GM23338 (cell line): Measurements from ENCODE around the gene TBRG4. TPM values are rescaled to one million over a fixed set of nuclear protein-coding genes. Genes with fewer than 3 reads are reported as not detected.

Experiments used
- ATAC-seq: fragments of 200-7000 bp; cut with Tn5 transposase; 3 replicates; pipeline ENCODE4 v1.9.1; 2020
- DNase-seq: peaks from one replicate; pipeline ENCODE4 v3.0.0-alpha.2; 2015; ENCODE audit warnings: low spot score
- H2AFZ ChIP-seq: fragments of 200-600 bp; sonication (generic); 2 replicates; pipeline ENCODE4 v1.8.0; 2016; ENCODE audit warnings: antibody characterized with exemption, mild to moderate bottlenecking, moderate library complexity
- H3F3A ChIP-seq: fragments of 200-600 bp; sonication (generic); replicated peaks from 2 replicates; pipeline ENCODE4 v1.8.0; 2017; ENCODE audit warnings: antibody characterized with exemption, mixed run types, low read depth
- H3K27ac ChIP-seq: fragments of 200-600 bp; sonication (generic); 2 replicates; pipeline ENCODE4 v1.6.1; 2016; ENCODE audit warnings: low read depth
- H3K27me3 ChIP-seq: fragments of 200-600 bp; sonication (generic); 2 replicates; pipeline ENCODE4 v1.8.0; 2016; ENCODE audit warnings: mild to moderate bottlenecking, mixed run types, moderate library complexity; ENCODE audit not compliant: insufficient read depth
- H3K36me3 ChIP-seq: fragments of 200-600 bp; sonication (generic); 2 replicates; pipeline ENCODE4 v1.8.0; 2016; ENCODE audit warnings: mild to moderate bottlenecking; ENCODE audit not compliant: insufficient read depth
- H3K4me1 ChIP-seq: fragments of 200-600 bp; sonication (generic); 2 replicates; pipeline ENCODE4 v1.8.0; 2016; ENCODE audit warnings: mild to moderate bottlenecking, moderate library complexity; ENCODE audit not compliant: insufficient read depth
- H3K4me2 ChIP-seq: fragments of 200-600 bp; sonication (generic); 2 replicates; pipeline ENCODE4 v1.7.1; 2017; ENCODE audit warnings: mixed run types
- H3K4me3 ChIP-seq: fragments of 200-600 bp; sonication (generic); 2 replicates; pipeline ENCODE4 v1.6.1; 2016; ENCODE audit warnings: mixed run types
- H3K79me2 ChIP-seq: fragments of 200-600 bp; sonication (generic); replicated peaks from 2 replicates; pipeline ENCODE4 v1.8.0; 2017; ENCODE audit warnings: mild to moderate bottlenecking; ENCODE audit not compliant: insufficient read depth
- H3K9me2 ChIP-seq: fragments of 200-600 bp; sonication (generic); 2 replicates; pipeline ENCODE4 v1.8.0; 2017; ENCODE audit not compliant: insufficient read depth
- H4K20me1 ChIP-seq: fragments of 200-600 bp; sonication (generic); replicated peaks from 2 replicates; pipeline ENCODE4 v1.8.0; 2017; ENCODE audit warnings: mild to moderate bottlenecking; ENCODE audit not compliant: insufficient read depth
- H3K27ac Mint-ChIP-seq: 2 replicates; pipeline ENCODE4 v1.8.0; 2020; ENCODE audit warnings: inconsistent platforms, mild to moderate bottlenecking, moderate library complexity, mixed read lengths
- H3K27me3 Mint-ChIP-seq: 3 replicates; pipeline ENCODE4 v1.8.0; 2022; ENCODE audit warnings: low read depth, mild to moderate bottlenecking, moderate library complexity, mixed read lengths, inconsistent platforms; ENCODE audit not compliant: insufficient read depth, poor library complexity
- H3K36me3 Mint-ChIP-seq: 3 replicates; pipeline ENCODE4 v1.8.0; 2021; ENCODE audit warnings: low read depth, mild to moderate bottlenecking, inconsistent platforms, moderate library complexity, mixed read lengths
- H3K4me1 Mint-ChIP-seq: 3 replicates; pipeline ENCODE4 v1.8.0; 2020; ENCODE audit warnings: mild to moderate bottlenecking, inconsistent platforms, mixed read lengths
- H3K4me3 Mint-ChIP-seq: 3 replicates; pipeline ENCODE4 v1.8.0; 2021; ENCODE audit warnings: moderate library complexity, mild to moderate bottlenecking, inconsistent platforms, mixed read lengths
- H3K9me3 Mint-ChIP-seq: 3 replicates; pipeline ENCODE4 v1.8.0; 2020; ENCODE audit warnings: moderate library complexity, mild to moderate bottlenecking, inconsistent platforms, mixed read lengths
- CREB1 ChIP-seq: fragments of 250-450 bp; sonication (Bioruptor Pico); IDR thresholded peaks from 2 replicates; pipeline ENCODE4 v1.5.0; 2020; ENCODE audit warnings: low read depth, mild to moderate bottlenecking, moderate library complexity
- EZH2 ChIP-seq: fragments of 200-600 bp; sonication (generic); IDR thresholded peaks from one replicate; pipeline ENCODE4 v1.8.0; 2017; ENCODE audit warnings: antibody characterized with exemption, mild to moderate bottlenecking, low read depth; ENCODE audit not compliant: unreplicated experiment
- EZH2phosphoT487 ChIP-seq: fragments of 200-600 bp; sonication (generic); IDR thresholded peaks from one replicate; pipeline ENCODE4 v1.8.1; 2018; ENCODE audit warnings: antibody characterized with exemption; ENCODE audit not compliant: unreplicated experiment
- JUNB ChIP-seq: IDR thresholded peaks from one replicate; pipeline ENCODE4 v1.6.1; 2016; ENCODE audit warnings: antibody characterized with exemption; ENCODE audit not compliant: unreplicated experiment
- POLR2AphosphoS5 ChIP-seq: IDR thresholded peaks from 2 replicates; pipeline ENCODE4 v1.6.1; 2016; ENCODE audit warnings: antibody characterized with exemption, low read depth
- ZNF114 ChIP-seq: fragments of 250-450 bp; sonication (Bioruptor Pico); IDR thresholded peaks from 2 replicates; pipeline ENCODE4 v1.5.0; 2020; ENCODE audit warnings: mild to moderate bottlenecking, moderate library complexity
- ZNF331 ChIP-seq: fragments of 250-450 bp; sonication (Bioruptor Pico); IDR thresholded peaks from 2 replicates; pipeline ENCODE4 v1.5.0; 2020; ENCODE audit warnings: low read depth, mild to moderate bottlenecking, moderate library complexity
- polyA plus RNA-seq: library from polyadenylated mRNA; unstranded; fragments of >200 nt; fragmentation: Nextera tagmentation; extraction: Ambion mirVana; gene quantifications from 2 replicates; pipeline ENCODE4 v1.2.1, GENCODE V29; 2016
- total RNA-seq: library from RNA; depleted of rRNA; stranded (reverse); fragments of >200 nt; shearing (Covaris generic); gene quantifications from 2 replicates; pipeline ENCODE4 v1.2.3, GENCODE V29; 2014
- TF ChIP-seq, protein P1 (sequence below), 2 experiments: fragments of 200-600 bp in 1 of 2; sonication (generic) in 1 of 2; conservative IDR thresholded peaks; 2 replicates each; pipeline versions ENCODE4 v1.5.1 to v1.6.1; 2016 to 2017; ENCODE audit warnings: antibody characterized with exemption in 2 of 2, low read depth in 2 of 2, mild to moderate bottlenecking in 2 of 2, moderate library complexity in 1 of 2
- TF ChIP-seq, protein P2 (sequence below): IDR thresholded peaks from one replicate; pipeline ENCODE4 v1.6.1; 2018; ENCODE audit warnings: antibody characterized with exemption; ENCODE audit not compliant: unreplicated experiment
- TF ChIP-seq, protein P3 (sequence below): IDR thresholded peaks from 2 replicates; pipeline ENCODE4 v1.6.1; 2016; ENCODE audit warnings: antibody characterized with exemption
- TF ChIP-seq, protein P4 (sequence below): fragments of 250-450 bp; sonication (Bioruptor Pico); IDR thresholded peaks from 2 replicates; pipeline ENCODE4 v1.5.0; 2020; ENCODE audit warnings: mild to moderate bottlenecking, moderate library complexity

The TBRG4 gene
- total and polyA plus RNA-seq, 2 experiments from 2014 or later, result 72.5 to 162 TPM

DNA sequence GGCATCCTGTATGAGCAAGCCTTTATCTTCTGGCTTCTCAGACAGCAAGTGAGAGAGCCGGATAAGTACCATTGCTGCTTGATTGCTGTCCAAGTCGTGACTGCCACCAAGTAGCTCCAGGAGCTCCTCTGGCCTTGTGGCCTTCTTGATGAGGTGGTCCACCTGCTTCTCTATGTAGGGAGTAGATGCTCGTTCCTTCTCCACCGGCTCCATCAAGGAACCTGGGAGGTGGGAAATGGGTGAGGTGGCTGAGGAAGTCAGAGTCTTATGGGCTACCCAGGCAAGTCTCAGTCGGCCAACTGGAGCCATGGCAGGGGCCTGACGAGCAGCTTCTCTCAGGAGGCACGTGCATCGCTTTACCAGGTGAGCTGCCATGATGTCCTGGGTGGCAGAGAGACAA is 2.6 kb downstream of the TBRG4 start (continued):
- TF ChIP-seq, protein P1, sequence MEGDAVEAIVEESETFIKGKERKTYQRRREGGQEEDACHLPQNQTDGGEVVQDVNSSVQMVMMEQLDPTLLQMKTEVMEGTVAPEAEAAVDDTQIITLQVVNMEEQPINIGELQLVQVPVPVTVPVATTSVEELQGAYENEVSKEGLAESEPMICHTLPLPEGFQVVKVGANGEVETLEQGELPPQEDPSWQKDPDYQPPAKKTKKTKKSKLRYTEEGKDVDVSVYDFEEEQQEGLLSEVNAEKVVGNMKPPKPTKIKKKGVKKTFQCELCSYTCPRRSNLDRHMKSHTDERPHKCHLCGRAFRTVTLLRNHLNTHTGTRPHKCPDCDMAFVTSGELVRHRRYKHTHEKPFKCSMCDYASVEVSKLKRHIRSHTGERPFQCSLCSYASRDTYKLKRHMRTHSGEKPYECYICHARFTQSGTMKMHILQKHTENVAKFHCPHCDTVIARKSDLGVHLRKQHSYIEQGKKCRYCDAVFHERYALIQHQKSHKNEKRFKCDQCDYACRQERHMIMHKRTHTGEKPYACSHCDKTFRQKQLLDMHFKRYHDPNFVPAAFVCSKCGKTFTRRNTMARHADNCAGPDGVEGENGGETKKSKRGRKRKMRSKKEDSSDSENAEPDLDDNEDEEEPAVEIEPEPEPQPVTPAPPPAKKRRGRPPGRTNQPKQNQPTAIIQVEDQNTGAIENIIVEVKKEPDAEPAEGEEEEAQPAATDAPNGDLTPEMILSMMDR (conservative IDR thresholded peaks at IDR 0.05; ENCODE audit: low read depth in 2 of 2), result no peak
- no peak for TF ChIP-seq ZNF114 (CRISPR knock-in tag)
- TF ChIP-seq, protein P2, sequence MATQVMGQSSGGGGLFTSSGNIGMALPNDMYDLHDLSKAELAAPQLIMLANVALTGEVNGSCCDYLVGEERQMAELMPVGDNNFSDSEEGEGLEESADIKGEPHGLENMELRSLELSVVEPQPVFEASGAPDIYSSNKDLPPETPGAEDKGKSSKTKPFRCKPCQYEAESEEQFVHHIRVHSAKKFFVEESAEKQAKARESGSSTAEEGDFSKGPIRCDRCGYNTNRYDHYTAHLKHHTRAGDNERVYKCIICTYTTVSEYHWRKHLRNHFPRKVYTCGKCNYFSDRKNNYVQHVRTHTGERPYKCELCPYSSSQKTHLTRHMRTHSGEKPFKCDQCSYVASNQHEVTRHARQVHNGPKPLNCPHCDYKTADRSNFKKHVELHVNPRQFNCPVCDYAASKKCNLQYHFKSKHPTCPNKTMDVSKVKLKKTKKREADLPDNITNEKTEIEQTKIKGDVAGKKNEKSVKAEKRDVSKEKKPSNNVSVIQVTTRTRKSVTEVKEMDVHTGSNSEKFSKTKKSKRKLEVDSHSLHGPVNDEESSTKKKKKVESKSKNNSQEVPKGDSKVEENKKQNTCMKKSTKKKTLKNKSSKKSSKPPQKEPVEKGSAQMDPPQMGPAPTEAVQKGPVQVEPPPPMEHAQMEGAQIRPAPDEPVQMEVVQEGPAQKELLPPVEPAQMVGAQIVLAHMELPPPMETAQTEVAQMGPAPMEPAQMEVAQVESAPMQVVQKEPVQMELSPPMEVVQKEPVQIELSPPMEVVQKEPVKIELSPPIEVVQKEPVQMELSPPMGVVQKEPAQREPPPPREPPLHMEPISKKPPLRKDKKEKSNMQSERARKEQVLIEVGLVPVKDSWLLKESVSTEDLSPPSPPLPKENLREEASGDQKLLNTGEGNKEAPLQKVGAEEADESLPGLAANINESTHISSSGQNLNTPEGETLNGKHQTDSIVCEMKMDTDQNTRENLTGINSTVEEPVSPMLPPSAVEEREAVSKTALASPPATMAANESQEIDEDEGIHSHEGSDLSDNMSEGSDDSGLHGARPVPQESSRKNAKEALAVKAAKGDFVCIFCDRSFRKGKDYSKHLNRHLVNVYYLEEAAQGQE, result no peak
- TF ChIP-seq ZNF331 (CRISPR knock-in tag), result no peak
- no peak for TF ChIP-seq POLR2AphosphoS5
- TF ChIP-seq, protein P3, sequence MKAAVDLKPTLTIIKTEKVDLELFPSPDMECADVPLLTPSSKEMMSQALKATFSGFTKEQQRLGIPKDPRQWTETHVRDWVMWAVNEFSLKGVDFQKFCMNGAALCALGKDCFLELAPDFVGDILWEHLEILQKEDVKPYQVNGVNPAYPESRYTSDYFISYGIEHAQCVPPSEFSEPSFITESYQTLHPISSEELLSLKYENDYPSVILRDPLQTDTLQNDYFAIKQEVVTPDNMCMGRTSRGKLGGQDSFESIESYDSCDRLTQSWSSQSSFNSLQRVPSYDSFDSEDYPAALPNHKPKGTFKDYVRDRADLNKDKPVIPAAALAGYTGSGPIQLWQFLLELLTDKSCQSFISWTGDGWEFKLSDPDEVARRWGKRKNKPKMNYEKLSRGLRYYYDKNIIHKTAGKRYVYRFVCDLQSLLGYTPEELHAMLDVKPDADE, result no peak
- TF ChIP-seq JUNB, result no peak
- no peak for TF ChIP-seq EZH2phosphoT487
- no peak for TF ChIP-seq CREB1 (CRISPR knock-in tag)

DNA sequence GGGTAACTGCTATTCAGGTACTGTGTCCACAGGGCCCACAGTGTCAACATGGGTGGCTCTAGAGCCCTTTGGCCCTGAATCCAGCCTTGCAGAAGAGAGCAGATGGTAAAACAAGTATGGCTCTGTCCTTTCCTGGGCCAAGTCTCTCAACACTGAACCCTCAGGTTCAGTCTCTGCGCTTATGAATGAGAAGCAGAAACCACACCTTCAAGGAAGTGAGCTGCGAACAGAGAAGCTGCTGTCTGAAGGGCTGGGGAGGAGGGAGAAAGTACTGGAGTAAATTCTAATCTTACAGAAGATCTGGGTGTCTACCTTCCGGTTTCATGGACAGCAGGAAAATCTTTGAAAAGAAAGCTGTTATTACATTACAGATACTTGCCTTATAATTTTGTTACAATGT is 4.1 kb downstream of the TBRG4 start:
- Mint-ChIP-seq H3K27ac (no peak overlapping the region), H3K9me3 (no peaks in the 10 kb centered on the region; the same call in 2 of the 3 replicates), H3K36me3 (peaks cover 73% of the 10 kb centered on the region), H3K4me1 (peaks cover 5% of the 10 kb centered on the region; the same call in 2 of the 3 replicates), H3K4me3 (no peak overlapping the region), H3K27me3 (peaks cover 15% of the 10 kb centered on the region)
- Histone ChIP-seq H4K20me1 (peaks cover 49% of the 10 kb centered on the region), H3K36me3 (peaks cover 57% of the 10 kb centered on the region), H3K27me3 (no peaks in the 10 kb centered on the region), H3K4me1 (peaks cover 10% of the 10 kb centered on the region; the same call in 1 of the 2 replicates), H3K79me2 (peaks cover 54% of the 10 kb centered on the region), H3K9me2 (no peaks in the 10 kb centered on the region), H3K4me3 (no peak overlapping the region), H3K27ac (no peak overlapping the region), H3F3A (0 out of 2 replicates have a peak, but pooled peaks cover 1% of the 10 kb centered on the region), H3K4me2 (no peak overlapping the region), H2AFZ (no peak overlapping the region)
- DNase-seq (no peak), ATAC-seq (no peak)
- TF ChIP-seq, protein P4, sequence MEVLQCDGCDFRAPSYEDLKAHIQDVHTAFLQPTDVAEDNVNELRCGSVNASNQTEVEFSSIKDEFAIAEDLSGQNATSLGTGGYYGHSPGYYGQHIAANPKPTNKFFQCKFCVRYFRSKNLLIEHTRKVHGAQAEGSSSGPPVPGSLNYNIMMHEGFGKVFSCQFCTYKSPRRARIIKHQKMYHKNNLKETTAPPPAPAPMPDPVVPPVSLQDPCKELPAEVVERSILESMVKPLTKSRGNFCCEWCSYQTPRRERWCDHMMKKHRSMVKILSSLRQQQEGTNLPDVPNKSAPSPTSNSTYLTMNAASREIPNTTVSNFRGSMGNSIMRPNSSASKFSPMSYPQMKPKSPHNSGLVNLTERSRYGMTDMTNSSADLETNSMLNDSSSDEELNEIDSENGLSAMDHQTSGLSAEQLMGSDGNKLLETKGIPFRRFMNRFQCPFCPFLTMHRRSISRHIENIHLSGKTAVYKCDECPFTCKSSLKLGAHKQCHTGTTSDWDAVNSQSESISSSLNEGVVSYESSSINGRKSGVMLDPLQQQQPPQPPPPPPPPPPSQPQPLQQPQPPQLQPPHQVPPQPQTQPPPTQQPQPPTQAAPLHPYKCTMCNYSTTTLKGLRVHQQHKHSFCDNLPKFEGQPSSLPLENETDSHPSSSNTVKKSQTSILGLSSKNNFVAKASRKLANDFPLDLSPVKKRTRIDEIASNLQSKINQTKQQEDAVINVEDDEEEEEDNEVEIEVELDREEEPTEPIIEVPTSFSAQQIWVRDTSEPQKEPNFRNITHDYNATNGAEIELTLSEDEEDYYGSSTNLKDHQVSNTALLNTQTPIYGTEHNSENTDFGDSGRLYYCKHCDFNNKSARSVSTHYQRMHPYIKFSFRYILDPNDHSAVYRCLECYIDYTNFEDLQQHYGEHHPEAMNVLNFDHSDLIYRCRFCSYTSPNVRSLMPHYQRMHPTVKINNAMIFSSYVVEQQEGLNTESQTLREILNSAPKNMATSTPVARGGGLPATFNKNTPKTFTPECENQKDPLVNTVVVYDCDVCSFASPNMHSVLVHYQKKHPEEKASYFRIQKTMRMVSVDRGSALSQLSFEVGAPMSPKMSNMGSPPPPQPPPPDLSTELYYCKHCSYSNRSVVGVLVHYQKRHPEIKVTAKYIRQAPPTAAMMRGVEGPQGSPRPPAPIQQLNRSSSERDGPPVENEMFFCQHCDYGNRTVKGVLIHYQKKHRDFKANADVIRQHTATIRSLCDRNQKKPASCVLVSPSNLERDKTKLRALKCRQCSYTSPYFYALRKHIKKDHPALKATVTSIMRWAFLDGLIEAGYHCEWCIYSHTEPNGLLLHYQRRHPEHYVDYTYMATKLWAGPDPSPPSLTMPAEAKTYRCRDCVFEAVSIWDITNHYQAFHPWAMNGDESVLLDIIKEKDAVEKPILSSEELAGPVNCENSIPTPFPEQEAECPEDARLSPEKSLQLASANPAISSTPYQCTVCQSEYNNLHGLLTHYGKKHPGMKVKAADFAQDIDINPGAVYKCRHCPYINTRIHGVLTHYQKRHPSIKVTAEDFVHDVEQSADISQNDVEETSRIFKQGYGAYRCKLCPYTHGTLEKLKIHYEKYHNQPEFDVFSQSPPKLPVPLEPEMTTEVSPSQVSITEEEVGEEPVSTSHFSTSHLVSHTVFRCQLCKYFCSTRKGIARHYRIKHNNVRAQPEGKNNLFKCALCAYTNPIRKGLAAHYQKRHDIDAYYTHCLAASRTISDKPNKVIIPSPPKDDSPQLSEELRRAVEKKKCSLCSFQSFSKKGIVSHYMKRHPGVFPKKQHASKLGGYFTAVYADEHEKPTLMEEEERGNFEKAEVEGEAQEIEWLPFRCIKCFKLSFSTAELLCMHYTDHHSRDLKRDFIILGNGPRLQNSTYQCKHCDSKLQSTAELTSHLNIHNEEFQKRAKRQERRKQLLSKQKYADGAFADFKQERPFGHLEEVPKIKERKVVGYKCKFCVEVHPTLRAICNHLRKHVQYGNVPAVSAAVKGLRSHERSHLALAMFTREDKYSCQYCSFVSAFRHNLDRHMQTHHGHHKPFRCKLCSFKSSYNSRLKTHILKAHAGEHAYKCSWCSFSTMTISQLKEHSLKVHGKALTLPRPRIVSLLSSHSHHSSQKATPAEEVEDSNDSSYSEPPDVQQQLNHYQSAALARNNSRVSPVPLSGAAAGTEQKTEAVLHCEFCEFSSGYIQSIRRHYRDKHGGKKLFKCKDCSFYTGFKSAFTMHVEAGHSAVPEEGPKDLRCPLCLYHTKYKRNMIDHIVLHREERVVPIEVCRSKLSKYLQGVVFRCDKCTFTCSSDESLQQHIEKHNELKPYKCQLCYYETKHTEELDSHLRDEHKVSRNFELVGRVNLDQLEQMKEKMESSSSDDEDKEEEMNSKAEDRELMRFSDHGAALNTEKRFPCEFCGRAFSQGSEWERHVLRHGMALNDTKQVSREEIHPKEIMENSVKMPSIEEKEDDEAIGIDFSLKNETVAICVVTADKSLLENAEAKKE (CRISPR knock-in tag), result no peak
- TF ChIP-seq, protein P3, result no peak
- no peak for TF ChIP-seq ZNF114 (CRISPR knock-in tag)
- no peak for TF ChIP-seq ZNF331 (CRISPR knock-in tag)
- TF ChIP-seq EZH2, result no peak
